ENCODE measurements around the gene TBC1D26.
"Not testable (repeated sequence)": the region's sequence is repeated elsewhere in the genome, so short reads cannot be mapped to it uniquely, and the experiment has no call there.

- TF ChIP-seq POLR2A, CTCF (IDR thresholded peaks at IDR 0.05): not testable (repeated sequence)
Measured at GRCh38 chr17:15768865-15769533, 36.9 kb downstream of the TBC1D26 start.
